Measurements from ENCODE around the gene SSC5D.

The SSC5D gene

GRCh38 chr19:55554741-55555152 lies 66.5 kb downstream of the SSC5D start:
- DNase-seq (ENCODE audit: low spot score) = no peak

- DNase-seq (ENCODE audit: low spot score) = no peak
Measured at GRCh38 chr19:55559684-55560083, 71.4 kb downstream of the SSC5D start.

- no peak for DNase-seq (ENCODE audit: low spot score)
Measured at GRCh38 chr19:55563261-55563690, 75.0 kb downstream of the SSC5D start.

GRCh38 chr19:55566823-55567222 lies 78.6 kb downstream of the SSC5D start:
- DNase-seq (ENCODE audit: low spot score) = no peak

- no peak for DNase-seq (ENCODE audit: low spot score)
Measured at GRCh38 chr19:55567708-55568328, 79.6 kb downstream of the SSC5D start.

Measured in activated CD4-positive, alpha-beta T cell treated with anti-CD3 and anti-CD28 coated beads, Interleukin-2, Interleukin-4, amounts not matched to agents 100 ng/mL and 50 ng/mL, durations not matched to agents 16 hours and 8 hours (primary cell).